HG03457 (cell line): ENCODE measurements around the gene CRIM1.
A peak's percentile ranks its signal among the peaks of the same experiment; 100 is the strongest.
"Not testable (repeated sequence)": the region's sequence is repeated elsewhere in the genome, so short reads cannot be mapped to it uniquely, and the experiment has no call there.

ENCODE experiments used
- ATAC-seq: cut with Tn5 transposase; IDR thresholded peaks from one replicate; pipeline ENCODE4 v1.9.1; 2021; ENCODE audit warnings: moderate number of reproducible peaks; ENCODE audit not compliant: unreplicated experiment

Gene CRIM1

GRCh38 chr2:36351291-36351690, 4.3 kb upstream of the CRIM1 start:
- ATAC-seq, result no peak

DNA sequence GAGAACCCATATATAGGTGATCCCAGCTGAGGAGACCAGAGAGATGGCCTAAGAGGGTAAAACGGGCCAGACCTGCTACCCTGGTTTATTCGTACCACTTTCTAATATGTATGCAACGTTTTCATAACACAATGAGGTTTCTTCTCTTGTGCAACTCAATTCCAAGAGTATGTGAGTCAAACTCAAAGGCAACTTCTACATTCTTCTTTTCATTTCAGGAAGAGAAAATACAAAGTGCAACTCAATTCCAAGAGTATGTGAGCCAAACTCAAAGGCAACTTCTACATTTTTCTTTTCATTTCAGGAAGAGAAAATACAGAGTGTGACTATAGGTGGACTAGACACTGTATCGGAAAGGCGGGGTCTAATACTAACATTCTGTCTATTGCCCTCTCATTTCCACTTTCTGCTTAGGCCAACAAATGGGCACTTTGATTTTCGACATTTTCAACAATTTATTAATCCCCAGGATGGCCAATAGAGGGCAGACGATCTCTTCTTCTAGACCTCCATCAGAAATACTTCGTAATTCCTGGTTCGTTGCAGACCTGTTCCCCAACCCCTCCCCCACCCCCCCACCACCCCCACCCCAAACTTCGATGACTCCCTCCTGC, 3.7 kb upstream of the CRIM1 start:
- no peak for ATAC-seq

DNA sequence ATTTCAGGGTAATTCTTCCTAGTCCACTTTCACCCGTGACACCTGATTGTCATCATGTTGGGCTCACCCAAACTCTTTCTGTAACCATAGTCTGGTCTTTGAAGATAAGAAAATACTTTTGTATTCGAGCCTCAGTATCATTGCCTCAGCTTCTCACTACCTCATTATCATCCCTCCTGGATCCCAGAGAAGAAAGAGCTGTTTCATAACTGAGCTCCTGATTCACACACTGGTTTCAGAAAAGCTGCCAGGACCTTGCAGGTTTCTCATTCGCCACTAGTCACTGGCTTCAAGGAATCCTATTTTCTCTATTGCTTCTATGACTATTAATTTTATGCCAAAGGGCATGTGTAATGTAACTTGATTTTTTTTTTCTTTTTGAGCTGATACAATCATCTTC, 2.9 kb upstream of the CRIM1 start:
- no peak for ATAC-seq

GRCh38 chr2:36354811-36355150, 797 bp upstream of the CRIM1 start:
- no peak for ATAC-seq

GRCh38 chr2:36355890-36356297, 316 bp downstream of the CRIM1 start:
- ATAC-seq, result no peak

DNA sequence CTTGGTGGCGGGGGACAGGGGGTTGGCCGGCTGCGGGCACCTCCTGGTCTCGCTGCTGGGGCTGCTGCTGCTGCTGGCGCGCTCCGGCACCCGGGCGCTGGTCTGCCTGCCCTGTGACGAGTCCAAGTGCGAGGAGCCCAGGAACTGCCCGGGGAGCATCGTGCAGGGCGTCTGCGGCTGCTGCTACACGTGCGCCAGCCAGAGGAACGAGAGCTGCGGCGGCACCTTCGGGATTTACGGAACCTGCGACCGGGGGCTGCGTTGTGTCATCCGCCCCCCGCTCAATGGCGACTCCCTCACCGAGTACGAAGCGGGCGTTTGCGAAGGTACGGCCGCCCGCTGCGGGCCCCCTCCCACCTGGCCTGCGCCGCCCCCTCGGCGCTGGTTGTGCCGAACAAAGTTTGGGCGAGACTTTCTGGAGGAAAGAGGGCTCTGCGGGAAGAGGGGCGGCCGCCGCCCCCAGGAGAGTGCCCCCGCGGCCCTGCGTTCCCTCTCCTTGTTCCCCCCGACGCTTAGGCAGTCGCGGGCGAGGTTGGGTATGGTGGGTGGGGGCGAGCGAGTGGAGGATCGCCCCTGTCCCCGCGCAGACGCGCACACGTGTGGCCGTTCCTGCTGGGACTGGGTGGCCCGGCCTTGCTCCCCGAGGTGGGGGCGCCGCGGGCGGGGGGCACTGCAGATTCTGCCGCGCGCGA, 866 bp downstream of the CRIM1 start:
- ATAC-seq, result peak; percentile 19

- peak; percentile 28 for ATAC-seq
Observed at GRCh38 chr2:36356990-36357846, 1.6 kb downstream of the CRIM1 start.

- ATAC-seq, result no peak
Observed at GRCh38 chr2:36357847-36358659, 2.5 kb downstream of the CRIM1 start.

- no peak for ATAC-seq
Observed at GRCh38 chr2:36359067-36359466, 3.5 kb downstream of the CRIM1 start.

DNA sequence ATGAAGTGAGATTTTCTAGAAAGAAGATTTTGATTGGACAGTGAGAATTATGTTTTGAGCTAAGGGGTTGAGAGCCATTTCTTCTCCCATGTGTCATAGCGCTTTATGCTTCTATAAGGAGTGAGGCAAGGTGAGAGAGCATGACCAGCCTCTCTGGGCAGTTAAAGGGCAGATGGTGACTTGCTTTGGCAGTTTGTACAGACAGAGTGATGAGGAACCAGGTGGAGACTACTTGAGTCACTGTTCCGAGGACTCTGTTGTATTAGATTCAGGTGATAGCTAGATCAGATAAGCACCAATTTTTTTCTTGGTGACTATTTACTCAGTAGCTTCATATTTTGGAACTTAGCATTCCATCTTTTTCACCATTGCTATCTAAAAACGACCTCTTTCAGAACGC, 4.5 kb downstream of the CRIM1 start:
- ATAC-seq, result no peak

DNA sequence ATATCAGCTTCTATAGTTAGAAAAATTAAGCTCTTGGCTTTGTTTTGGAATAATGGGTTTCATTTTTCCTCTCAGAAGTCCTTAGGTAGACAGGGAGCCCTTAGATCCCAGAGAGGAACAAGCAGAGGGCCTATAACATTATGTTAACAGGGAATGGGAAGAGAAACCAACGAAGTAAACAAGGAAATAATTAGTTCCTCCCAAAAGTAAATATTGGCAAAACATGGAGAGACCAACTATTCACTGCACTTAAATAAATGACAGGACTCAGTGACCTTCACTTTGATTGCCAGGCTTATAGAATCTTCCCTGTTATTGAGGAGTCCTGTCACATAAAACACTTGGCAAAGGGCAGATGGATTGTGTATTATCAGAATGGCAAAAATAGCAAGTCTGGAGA, 5.3 kb downstream of the CRIM1 start:
- no peak for ATAC-seq

DNA sequence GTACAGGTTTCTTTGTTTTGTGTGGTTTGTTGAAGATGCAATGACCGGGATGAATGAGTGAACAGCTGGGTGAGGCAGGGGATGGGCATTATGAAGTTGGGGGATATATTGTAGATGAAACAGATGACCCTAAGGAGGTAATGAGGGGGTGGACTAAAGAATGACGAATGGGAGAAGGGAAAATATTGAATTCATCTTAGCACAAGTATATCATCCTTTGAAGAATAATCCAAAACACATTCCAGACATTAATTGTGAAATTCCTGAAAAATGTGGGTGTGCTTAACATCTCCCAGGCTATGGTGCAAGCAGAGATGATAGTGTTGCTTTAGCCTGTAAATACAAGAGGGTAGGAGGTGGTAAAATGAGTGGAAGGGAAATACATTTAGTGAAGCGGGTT, 5.8 kb downstream of the CRIM1 start:
- no peak for ATAC-seq

- ATAC-seq, result no peak
Observed at GRCh38 chr2:36362291-36362690, 6.7 kb downstream of the CRIM1 start.

DNA sequence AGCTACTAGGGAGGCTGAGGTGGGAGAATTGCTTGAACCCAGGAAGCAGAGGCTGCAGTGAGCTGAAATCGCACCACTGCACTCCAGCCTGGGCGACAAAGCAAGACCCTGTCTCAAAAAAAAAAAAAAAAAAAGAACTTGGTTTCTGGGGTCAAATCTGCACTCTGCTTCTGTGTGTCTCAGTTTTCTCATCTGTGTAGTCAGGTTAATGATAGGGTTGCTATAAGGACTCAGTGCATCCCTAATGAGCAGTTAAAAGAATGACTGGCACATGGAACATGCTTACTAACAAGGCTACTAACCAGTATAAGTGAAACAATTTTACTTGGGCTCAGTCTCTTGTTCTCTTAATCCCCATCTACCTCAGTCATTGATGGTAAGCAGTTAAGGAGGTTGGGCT, 7.5 kb downstream of the CRIM1 start:
- not testable (repeated sequence) for ATAC-seq

DNA sequence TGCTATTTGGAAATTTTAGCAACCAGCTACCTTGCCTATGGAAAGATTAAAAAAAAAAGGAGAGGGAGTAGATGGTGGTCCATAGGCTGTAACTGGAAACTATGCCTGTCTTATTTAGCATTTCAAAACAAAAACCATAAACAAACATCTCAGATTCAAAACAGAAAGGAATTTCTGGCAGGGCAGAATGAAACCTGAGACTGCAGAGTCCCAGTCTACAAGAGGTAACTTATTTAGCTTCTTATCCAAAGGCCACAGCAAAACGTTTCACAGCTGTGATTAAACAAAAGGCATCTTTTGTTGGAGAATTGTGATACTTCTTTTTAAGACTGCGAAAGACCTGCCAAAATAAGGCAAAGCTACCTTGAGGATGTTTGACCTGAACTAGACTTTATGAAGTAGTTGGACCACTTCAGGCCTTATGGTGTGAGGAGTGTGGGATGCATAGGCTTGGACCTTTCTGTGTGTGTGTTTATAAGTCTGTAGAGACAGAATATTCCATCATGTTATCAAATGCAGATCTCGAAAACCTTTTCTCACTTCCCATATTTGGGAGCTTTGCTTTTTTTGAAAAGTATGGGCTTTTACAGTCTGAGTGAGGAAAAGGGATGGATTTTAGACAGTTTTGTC, 11.0 kb downstream of the CRIM1 start:
- no peak for ATAC-seq

DNA sequence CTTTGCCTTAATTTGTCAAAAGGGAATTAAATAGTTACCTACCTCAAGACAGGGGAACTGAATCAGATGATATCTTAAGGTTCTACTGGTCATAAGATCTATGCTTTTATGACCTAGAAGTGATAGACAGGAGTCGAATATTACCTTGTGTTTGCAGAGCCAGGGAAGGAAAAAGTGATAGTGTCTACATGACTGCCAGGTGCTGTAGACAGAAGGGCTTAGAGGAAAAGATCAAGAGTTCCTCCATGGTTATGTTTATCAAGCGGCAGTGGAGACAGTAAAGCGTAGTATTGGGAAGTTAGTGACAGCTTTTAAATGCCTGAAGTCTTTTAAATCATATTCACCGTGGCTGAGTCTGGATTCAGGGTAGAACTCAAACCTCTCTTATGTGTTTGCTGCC, 11.9 kb downstream of the CRIM1 start:
- no peak for ATAC-seq

DNA sequence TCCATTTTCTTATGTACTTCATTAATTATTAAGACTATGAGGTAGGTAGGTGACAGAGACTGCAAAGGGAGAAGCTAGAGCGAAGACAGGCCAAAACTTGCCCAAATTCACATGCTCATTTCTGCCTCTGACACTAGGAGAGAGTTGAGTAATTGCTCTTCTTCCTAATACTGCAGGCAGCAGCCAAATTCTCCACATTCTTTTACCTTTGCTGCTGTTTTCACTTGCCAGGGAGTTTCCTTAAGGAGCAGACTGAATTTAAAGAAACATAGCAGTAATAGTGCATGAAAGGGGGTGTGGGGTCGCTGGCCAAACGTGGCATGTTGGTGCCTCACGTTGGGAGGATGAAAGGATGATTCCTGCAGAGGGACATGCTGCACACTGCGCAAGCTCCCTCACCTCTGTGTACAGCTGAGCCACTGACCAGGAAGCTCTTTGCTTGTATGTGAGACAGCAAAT, 12.3 kb downstream of the CRIM1 start:
- ATAC-seq, result no peak

DNA sequence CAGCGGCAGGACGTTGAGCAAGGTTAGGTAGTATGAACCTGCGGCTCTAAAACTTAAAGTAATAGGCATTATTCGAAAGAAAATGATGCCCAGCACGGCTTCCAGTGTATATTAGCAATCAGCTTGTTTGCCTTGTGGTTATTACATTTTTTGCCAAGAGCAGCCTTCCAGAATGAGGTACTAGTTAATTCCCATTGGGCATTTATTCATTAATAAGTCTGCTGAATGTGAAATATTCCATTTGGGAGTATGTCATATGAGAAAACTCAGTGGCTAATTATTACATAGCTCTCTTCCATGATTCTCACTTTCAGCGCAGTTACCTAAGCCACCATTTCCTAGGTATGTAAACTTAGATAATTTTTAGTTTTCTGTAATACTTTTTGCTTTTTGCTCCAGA, 12.9 kb downstream of the CRIM1 start:
- no peak for ATAC-seq

DNA sequence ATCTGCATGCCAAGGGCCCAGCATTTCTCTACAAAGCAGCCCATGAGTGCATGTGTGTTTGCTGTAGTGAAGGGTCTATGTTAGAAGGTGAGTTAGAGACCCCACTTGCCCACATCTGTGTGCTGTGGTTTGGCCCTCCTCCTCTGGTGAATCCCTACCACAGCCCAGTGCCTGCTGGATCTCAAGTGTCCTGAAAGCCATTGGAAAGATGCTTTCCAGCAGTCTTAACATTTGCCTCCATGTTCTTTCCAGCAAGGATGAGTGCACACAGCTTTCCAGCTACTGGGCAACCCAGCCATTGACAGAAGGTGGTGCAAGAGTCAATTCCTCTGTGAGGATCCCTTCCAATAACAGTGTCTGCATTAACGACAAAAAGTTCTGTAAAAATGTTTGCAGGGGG, 13.6 kb downstream of the CRIM1 start:
- no peak for ATAC-seq

DNA sequence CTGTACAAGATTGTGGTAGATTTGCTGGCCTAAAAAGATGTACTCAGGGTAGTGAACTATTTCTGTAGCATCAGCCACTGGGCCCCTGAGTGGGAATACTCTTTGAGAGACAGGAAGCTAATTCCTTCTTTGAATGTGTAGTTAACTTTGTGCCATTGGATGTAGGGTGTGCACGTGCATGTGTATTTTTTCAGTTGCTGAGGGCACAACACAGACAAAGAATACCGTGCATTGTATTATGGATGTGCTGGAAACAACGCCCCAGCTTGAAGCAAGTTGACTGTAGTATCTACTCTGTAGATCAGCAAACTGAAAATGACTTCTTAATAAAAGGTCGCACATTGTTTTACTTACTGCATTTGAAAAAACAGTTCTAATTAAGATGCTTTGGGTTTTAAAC, 14.1 kb downstream of the CRIM1 start:
- ATAC-seq, result no peak

DNA sequence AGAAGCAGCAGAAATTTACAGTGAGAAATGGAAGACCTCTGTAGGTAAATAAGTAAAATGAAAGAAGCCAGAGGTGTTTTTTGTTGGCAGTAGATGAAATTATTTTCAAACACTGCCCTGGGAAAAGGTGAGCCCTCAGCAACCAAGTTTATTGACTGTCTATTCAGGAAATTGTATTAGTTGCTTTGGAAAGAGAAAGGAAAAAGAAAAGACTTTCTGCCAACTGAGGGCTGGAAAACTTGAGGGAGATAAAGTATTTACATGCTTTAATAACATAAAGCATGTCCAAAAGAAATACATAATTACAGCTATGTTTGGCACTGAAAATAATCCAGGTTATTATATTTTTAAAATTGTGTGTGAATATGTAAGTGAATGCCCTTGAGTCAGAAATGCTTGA, 14.7 kb downstream of the CRIM1 start:
- ATAC-seq, result no peak
